HG02588 (cell line): ENCODE data around the gene MGAT5B.
"Not testable (repeated sequence)": the region's sequence is repeated elsewhere in the genome, so short reads cannot be mapped to it uniquely, and the experiment has no call there.

Experiments
- ATAC-seq: cut with Tn5 transposase; IDR thresholded peaks from one replicate; pipeline ENCODE4 v1.9.1; 2021; ENCODE audit warnings: mild to moderate bottlenecking, moderate library complexity; ENCODE audit not compliant: unreplicated experiment

MGAT5B gene

GRCh38 chr17:76847031-76847430, 21.2 kb upstream of the MGAT5B start:
- no peak for ATAC-seq

GRCh38 chr17:76848670-76849069, 19.5 kb upstream of the MGAT5B start:
- ATAC-seq, result no peak

DNA sequence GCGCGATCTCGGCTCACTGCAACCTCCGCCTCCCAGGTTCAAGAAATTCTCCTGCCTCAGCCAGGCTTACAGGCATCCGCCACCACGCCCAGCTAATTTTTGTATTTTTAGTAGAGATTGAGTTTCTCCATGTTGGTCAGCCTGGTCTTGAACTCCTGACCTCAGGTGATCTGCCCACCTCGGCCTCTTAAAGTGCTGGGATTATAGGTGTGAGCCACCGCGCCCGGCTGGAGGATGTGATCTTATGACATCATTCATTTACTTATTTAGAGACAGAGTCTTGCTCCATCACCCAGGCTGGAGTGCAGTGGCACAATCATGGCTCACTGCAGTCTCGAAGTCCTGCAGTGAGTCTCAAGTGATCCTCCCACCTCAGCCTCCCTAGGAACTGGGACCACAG, 19.0 kb upstream of the MGAT5B start:
- ATAC-seq, result not testable (repeated sequence)

DNA sequence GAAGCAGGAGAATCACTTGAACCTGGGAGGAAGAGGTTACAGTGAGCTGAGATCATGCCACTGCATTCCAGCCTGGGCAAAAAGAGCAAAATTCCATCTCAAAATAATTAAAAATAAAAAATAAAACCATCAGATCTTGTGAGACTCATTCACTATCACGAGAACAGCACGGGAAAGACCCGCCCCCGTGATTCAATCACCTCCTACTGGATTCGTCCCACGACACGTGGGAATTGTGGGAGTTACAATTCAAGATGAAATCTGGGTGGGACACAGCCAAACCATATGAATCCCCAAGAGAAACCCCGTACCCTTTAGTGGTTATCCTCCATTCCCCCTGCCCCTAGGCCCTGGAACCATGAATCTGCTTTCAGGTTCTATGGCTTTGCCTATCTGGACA, 15.4 kb upstream of the MGAT5B start:
- no peak for ATAC-seq

GRCh38 chr17:76855105-76855504, 13.1 kb upstream of the MGAT5B start:
- no peak for ATAC-seq

- no peak for ATAC-seq
These were observed 6.1 kb upstream of the MGAT5B start for GRCh38 chr17:76862079-76862478.

DNA sequence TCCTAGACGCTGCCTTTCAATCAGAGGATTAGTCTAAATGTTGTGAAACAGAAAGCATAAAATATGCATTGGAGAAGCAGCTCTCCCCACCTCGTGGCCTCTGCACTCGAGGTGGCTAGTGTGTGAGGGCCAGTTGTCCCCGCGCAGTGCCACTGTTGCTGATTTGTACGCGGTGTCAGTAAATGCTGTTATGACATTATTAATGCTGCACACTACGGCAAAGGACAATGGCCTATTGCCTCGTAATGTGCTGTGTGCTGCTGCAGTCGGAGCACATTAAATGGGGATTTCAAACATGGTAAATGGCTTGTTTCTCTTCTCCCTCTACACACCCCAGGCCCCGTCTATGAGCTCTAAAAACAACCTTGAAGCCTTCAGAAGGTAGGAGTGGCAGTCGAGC, 5.7 kb upstream of the MGAT5B start:
- no peak for ATAC-seq

DNA sequence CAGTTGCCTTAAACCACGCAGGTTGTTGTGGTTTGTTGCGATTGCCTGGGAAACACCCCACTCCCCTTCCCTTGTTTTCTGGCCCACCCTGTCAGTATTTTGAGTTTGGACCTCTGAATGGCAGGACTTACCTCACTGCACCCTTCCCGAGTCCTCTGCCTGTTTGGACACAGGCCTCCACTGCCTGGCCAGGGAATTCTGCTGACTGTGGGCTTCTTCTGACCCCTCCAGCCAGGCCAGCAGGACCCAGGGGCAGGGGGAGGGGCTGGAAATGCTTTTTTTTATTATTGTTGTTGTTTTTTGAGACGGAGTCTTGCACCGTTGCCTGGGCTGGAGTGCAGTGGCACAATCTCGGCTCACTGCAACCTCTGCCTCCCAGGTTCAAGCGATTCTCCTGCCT, 4.2 kb upstream of the MGAT5B start:
- ATAC-seq, result no peak

- ATAC-seq, result no peak
These were observed 3.0 kb upstream of the MGAT5B start for GRCh38 chr17:76865174-76865573.

GRCh38 chr17:76866203-76866602, 2.0 kb upstream of the MGAT5B start:
- no peak for ATAC-seq

GRCh38 chr17:76866774-76867577, 1.2 kb upstream of the MGAT5B start:
- ATAC-seq, result no peak

GRCh38 chr17:76867578-76868175, 527 bp upstream of the MGAT5B start:
- no peak for ATAC-seq

- ATAC-seq, result no peak
These were observed 678 bp downstream of the MGAT5B start for GRCh38 chr17:76868669-76869495.

DNA sequence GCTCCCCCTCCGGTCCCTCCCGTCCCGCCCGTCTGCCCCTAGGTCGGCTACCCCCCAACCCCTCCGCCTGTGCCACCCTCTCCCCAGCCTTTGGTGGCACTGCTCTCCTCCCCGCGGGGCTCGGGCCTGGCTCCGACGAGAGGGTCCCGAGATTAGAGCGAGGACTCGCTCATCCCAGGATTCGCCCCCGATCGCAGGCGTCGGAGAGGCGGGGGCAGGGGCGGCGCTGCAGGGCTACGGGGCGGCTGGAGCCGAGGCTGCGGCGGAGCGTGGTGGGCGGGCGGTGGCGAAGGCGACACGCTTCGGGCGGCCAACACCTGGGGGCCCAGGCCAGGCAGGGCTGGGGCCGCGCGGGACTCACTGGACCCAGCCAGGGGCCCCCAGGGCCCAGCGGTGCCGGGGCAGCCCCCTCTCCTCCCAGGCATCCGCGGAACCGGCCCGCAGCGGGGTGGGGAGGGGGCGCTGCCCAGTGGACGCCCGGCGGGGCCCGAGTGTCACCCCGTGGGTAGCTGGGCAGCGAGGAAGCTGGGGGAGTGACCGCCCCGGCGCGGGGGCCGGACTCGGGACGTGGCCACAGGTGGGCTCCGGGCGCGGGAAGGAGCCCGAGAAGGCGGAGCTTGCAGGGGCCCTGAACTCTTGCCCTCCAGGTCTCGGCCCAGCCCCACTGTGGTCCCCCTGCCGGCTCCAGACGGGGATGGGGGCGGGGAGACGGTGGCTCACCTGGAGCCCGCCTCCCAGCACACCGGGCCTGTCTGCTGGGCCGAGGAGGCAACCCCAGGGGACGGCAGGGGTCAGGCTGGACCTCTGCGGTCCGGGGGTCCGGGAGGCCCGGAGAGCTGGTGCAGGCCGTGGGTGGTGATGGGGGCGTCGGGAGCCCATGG, 1.5 kb downstream of the MGAT5B start:
- no peak for ATAC-seq

DNA sequence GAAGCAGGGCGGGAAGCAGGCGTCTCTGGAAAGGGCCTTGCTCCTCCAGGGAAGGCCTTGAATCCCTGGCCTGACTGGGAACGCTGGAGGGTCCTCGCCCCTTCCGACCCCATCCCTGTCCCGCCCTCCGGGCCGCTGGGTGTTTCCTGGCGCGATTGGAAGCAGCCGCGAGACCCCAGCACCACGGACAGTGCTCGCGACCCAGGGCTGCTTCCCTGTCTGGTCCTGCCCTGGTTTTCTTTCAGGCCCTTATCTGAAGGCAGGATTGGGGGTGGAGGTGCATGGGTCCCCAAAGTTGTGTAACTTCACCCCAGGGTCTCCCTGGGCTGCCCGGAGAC, 2.1 kb downstream of the MGAT5B start:
- ATAC-seq, result no peak

GRCh38 chr17:76871668-76872067, 3.5 kb downstream of the MGAT5B start:
- no peak for ATAC-seq

DNA sequence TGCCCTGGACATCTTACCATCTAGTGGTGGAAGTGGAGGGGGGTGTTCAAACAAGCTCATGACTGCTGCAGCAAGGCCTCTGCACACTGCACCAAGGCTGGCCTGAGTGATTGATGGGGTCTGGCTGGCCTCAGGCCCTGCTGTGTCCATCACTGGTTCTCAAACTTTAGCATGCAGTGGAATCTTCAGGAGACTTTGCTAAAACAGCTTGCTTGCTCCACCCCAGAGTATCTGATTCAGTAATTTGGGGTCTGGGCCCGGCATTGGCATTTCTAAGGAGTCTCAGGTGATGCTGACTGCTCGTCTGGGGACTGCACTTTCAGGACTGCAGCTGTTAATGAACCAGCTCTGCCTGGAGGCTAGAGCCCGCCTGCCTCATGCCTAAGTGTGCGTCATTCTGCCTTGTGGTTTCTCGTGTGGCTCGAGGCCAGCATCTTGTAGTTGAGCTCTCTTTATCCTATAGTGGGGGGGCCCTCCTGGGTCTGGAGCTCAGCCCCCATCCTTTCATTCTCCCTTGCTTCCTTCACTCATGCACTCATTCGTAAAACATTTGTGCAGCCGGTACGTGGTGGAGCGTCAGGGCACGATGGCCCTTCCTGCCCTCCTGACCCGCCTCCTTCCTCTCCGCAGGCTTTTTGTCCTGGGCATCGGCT, 4.1 kb downstream of the MGAT5B start:
- no peak for ATAC-seq

DNA sequence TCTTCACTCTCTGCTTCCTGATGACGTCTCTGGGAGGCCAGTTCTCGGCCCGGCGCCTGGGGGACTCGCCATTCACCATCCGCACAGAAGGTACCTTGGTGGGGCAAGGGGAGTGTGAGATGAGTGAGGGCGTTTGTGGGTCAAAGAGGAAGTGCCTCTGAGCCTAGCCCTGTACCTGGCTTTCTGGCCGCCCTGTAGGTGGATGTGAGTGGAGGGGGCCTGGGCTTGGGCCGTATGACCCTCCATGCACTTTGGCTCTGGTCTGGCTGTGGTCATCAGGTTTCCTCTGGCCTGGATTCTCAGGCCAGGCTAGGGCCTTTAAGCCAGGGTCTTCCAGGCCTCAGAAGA, 4.6 kb downstream of the MGAT5B start:
- ATAC-seq, result no peak

- ATAC-seq, result no peak
These were observed 5.7 kb downstream of the MGAT5B start for GRCh38 chr17:76873856-76874255.

- no peak for ATAC-seq
These were observed 9.2 kb downstream of the MGAT5B start for GRCh38 chr17:76877437-76877836.

DNA sequence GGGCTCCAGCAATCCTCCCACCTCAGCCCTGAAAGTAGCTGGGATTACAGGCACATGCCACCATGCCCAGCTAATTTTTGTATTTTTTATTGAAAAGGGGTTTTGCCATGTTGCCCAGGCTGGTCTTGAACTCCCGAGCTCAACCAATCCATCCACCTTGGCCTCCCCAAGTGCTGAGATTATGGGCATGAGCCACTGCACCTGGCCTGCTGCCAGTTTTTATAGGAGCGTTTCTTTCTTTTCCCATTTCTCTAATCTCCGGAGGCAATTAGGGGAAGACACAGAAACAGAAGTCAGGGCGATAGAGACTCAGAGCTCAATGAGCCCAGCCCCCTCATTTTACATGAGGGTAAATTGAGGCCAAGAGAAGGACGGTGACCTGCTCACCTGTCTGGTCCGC, 10.4 kb downstream of the MGAT5B start:
- no peak for ATAC-seq
